ENCODE measurements around the gene STOML2. TPM values are rescaled to one million over a fixed set of nuclear protein-coding genes. Genes with fewer than 3 reads are reported as not detected.

STOML2 gene
- total RNA-seq, 1 donor from 2014 or later = 94.2 TPM

DNA sequence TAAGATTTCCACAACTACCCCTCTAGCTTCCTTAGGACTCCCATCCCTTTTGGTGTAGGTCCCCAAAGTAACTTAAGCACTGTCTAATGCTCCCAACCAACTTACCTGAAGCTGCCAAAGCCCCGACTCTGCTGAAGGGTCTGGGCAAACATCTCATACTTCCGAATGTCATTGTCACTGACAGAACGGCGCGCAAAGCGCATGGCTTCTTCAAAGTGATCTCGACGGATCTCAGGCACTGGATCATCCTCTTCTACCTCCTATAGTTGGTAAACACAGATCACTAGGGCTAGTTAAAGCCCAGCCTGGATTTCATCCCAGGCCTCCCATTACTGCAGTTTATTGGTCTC is 45.7 kb downstream of the STOML2 start:
- Histone ChIP-seq H3K27ac (no peak overlapping the region), H3K9me3 (no peaks in the 10 kb centered on the region), H3K4me1 (no peaks in the 10 kb centered on the region), H3K27me3 (no peaks in the 10 kb centered on the region), H3K36me3 (peaks cover 82 to 90% of the 10 kb centered on the region in 2 donors), H3K4me3 (no peak overlapping the region)
- intact Hi-C loops (cut with DNase I) = no loop called here
- TF ChIP-seq, protein P1, sequence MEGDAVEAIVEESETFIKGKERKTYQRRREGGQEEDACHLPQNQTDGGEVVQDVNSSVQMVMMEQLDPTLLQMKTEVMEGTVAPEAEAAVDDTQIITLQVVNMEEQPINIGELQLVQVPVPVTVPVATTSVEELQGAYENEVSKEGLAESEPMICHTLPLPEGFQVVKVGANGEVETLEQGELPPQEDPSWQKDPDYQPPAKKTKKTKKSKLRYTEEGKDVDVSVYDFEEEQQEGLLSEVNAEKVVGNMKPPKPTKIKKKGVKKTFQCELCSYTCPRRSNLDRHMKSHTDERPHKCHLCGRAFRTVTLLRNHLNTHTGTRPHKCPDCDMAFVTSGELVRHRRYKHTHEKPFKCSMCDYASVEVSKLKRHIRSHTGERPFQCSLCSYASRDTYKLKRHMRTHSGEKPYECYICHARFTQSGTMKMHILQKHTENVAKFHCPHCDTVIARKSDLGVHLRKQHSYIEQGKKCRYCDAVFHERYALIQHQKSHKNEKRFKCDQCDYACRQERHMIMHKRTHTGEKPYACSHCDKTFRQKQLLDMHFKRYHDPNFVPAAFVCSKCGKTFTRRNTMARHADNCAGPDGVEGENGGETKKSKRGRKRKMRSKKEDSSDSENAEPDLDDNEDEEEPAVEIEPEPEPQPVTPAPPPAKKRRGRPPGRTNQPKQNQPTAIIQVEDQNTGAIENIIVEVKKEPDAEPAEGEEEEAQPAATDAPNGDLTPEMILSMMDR (IDR thresholded peaks at IDR 0.05) = no peak
- no peak for DNase-seq (ENCODE audit: low spot score in 2 of 2)

DNA sequence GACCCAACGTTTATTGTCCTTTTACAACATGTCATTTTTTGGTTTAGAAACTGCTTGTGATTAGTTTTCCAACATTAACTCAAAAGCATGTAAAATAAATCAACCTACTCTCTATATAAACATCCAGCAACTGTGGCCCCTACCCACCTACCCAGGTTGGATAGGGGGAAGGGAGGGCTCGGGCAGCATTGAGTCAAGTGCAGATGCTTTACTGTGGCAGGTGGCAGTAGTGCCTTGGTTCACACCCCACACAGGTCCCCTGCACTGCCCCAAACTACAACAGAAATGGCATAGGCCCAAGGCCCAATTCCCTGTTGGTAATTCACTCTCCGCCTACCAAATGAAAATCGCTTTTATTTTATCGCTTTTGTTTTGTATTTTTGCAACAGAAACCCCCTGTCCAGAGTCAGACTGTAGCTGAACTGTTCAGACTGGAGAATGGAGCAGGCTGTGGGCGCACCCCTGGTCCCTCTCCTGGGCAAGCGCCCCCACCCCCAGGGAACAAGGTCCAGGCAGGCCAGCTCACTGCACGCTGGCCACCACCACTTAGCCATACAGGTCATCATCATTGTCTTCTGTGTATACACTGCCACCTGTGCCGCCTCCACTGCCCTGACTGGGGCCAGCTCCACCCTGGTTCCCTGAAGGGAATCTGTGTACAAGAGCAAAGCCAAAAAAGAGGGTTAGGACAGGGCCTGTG is 46.2 kb downstream of the STOML2 start:
- Histone ChIP-seq H3K9me3 (no peaks in the 10 kb centered on the region), H3K4me3 (no peak overlapping the region), H3K27ac (no peak overlapping the region), H3K36me3 (peaks cover 82 to 90% of the 10 kb centered on the region in 2 donors), H3K27me3 (no peaks in the 10 kb centered on the region), H3K4me1 (no peaks in the 10 kb centered on the region)
- intact Hi-C loops (cut with DNase I) = no loop called here
- TF ChIP-seq, protein P1 (IDR thresholded peaks at IDR 0.05) = no peak
- no peak for DNase-seq (ENCODE audit: low spot score in 2 of 2)

DNA sequence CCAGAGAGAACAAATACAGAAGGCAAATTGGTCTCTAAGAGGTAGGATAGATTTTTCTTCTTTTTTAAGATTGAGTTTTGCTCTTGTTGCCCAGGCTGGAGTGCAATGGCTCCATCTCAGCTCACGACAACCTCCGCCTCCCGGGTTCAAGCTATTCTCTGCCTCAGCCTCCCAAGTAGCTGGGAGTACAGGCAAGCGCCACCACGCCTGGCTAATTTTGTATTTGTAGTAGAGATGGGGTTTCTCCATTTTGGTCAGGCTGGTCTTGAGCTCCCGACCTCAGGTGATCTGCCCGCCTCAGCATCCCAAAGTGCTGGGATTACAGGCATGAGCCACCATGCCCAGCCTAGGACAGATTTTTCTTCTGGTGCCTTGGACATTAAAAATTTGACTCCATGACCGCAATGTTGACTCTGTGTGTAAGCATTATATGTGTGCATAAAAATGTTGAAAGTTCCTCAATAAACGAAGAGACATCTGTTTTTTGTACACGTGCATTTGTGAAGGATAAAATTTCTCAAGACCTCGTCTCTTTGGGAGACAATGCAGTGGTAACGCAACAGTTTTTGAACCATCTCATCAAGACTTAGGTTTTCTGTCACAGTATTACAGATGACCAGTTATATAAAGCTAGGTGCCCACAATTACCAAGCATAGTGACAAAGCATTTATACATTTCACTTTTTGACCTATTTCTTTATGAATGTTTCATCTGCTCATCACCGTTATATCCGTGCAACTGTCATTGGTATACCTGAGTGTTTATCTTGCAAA is 47.9 kb downstream of the STOML2 start:
- TF ChIP-seq, protein P1 (IDR thresholded peaks at IDR 0.05) = no peak
- Histone ChIP-seq H3K27me3 (no peaks in the 10 kb centered on the region), H3K9me3 (no peaks in the 10 kb centered on the region), H3K27ac (no peak overlapping the region), H3K36me3 (peaks cover 68 to 88% of the 10 kb centered on the region in 2 donors), H3K4me1 (no peaks in the 10 kb centered on the region), H3K4me3 (no peak overlapping the region)
- no peak for DNase-seq (ENCODE audit: low spot score in 2 of 2)
- intact Hi-C loops (cut with DNase I) = no loop called here

DNA sequence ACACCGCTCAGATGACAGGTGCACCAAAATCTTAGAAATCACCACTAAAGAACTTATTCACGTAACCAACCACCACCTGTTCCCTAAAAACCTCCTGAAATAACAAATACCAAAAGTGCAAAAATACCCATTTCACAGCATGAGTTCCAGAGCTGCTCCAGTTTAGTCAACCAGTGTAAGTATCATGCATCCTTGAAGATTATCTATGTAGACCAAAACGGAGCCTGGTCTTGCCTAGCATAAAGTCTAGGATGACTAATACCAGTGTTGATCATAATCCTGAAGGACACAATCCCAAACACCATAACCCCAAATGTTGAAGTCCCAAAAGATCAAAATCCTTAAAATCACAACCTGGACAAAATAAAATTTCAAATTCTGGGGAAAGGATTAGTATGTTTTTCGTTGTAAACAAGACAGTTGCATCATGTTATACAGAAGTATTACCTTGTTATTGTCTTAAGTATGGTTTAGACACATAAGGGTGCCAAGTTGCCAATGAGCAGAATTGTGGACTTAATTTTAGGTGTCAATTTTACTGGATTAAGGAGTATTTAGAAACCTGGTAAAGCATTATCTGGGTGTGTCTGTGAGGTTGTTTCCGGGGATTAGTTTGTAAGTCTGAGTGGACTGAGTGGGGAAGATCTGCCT is 48.6 kb downstream of the STOML2 start:
- Histone ChIP-seq H3K36me3 (peaks cover 61 to 87% of the 10 kb centered on the region in 2 donors), H3K4me1 (no peaks in the 10 kb centered on the region), H3K9me3 (no peaks in the 10 kb centered on the region), H3K4me3 (no peak overlapping the region), H3K27ac (no peak overlapping the region), H3K27me3 (no peaks in the 10 kb centered on the region)
- DNase-seq (ENCODE audit: low spot score in 2 of 2) = no peak
- TF ChIP-seq, protein P1 (IDR thresholded peaks at IDR 0.05) = no peak
- intact Hi-C loops (cut with DNase I) = no loop called here

DNA sequence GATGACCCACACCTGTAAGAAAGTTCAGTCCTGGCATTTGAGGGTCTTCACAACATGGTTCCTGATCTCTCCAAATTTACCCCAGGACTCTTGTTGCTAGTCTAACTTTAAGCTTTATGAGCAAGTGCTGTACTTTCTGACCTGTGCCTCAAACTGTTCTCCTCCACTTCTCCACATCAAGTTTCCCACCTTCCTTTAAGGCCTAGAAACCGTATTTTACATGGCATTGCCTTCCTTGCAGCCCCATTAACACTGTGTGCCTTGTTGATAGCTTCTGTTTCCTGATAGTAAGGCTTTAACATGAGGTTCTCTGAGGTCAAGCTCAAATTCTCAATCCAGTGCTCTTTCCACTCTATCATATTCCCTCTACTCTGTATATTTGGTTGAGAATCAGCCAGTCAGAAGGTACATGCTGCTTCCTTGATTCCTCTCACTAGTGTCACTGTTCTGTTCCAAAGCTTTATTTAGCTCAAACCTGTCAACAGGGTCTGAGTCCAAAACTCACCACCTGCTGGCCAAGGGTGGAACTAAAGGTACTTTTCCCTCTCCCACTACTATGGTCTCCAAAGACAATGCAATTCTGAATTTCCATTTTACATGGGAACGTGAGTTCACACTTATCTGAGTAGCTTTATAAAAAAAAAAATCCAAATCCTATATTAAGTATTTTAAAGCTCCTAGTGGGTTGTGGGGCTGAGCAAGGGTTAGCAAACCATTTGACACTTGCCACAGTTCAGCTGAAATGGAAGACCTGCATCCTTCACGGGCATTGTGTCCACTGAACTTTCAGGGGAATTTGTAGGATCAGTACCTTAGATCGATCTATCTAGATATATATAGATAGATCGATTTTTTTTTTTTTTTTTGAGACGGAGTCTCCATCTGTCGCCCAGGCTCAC is 51.6 kb downstream of the STOML2 start:
- Histone ChIP-seq H3K36me3 (peaks cover 38 to 72% of the 10 kb centered on the region in 2 donors), H3K27ac (no peak overlapping the region), H3K4me3 (no peak overlapping the region), H3K9me3 (no peaks in the 10 kb centered on the region), H3K4me1 (no peaks in the 10 kb centered on the region), H3K27me3 (no peaks in the 10 kb centered on the region)
- intact Hi-C loops (cut with DNase I) = loop anchor here (1.0 kb wide), 1 partner anchor 152 kb away; no protein-coding TSS in a partner anchor
- TF ChIP-seq, protein P1 (IDR thresholded peaks at IDR 0.05) = peak in 2 of 3 experiments; percentile 43 to 58
- no peak for DNase-seq (ENCODE audit: low spot score in 2 of 2)

Measured in ascending aorta (tissue), 2 donors.